Small intestine (tissue), 7 donors: ENCODE data around the gene C10orf143. TPM values are rescaled to one million over a fixed set of nuclear protein-coding genes. Genes with fewer than 3 reads are reported as not detected.

Experiments
- DNase-seq, 2 donors: peaks; one replicate each; pipeline versions ENCODE4 v3.0.0 to v3.0.0-alpha.2; 2013
- FAIRE-seq: peaks from 2 replicates; lab custom pipeline; 2012; peaks lifted over from hg19 to GRCh38; lab: Jason Lieb, UNC
- H3K27ac ChIP-seq, 3 donors: one replicate each; pipeline ENCODE4 v1.5.1; 2013; ENCODE audit warnings: low read length in 2 of 3, mild to moderate bottlenecking in 2 of 3, control low read depth in 1 of 3, inconsistent platforms in 1 of 3, low read depth in 1 of 3, moderate library complexity in 1 of 3
- H3K27me3 ChIP-seq, 3 donors: one replicate each; pipeline ENCODE4 v1.6.1; 2013; ENCODE audit warnings: low read length in 3 of 3, inconsistent platforms in 1 of 3; ENCODE audit not compliant: control insufficient read depth in 3 of 3, insufficient read depth in 3 of 3
- H3K36me3 ChIP-seq, 3 donors: one replicate each; pipeline ENCODE4 v1.6.1; 2013; ENCODE audit warnings: low read length in 3 of 3, inconsistent platforms in 1 of 3, low read depth in 1 of 3, mild to moderate bottlenecking in 1 of 3, moderate library complexity in 1 of 3; ENCODE audit not compliant: control insufficient read depth in 3 of 3, insufficient read depth in 2 of 3
- H3K4me1 ChIP-seq, 3 donors: one replicate each; pipeline ENCODE4 v1.6.1; 2013; ENCODE audit warnings: low read length in 2 of 3, inconsistent platforms in 1 of 3, low read depth in 1 of 3, mild to moderate bottlenecking in 1 of 3, moderate library complexity in 1 of 3; ENCODE audit not compliant: control insufficient read depth in 3 of 3, insufficient read depth in 2 of 3
- H3K4me3 ChIP-seq, 3 donors: one replicate each; pipeline ENCODE4 v1.5.1; 2013; ENCODE audit warnings: low read length in 3 of 3, control low read depth in 1 of 3, inconsistent platforms in 1 of 3, low read depth in 1 of 3, mild to moderate bottlenecking in 1 of 3, moderate library complexity in 1 of 3
- H3K9me3 ChIP-seq, 2 donors: one replicate each; pipeline ENCODE4 v1.6.1; 2013; ENCODE audit warnings: low read depth in 1 of 2, low read length in 1 of 2; ENCODE audit not compliant: control insufficient read depth in 2 of 2, insufficient read depth in 1 of 2
- WGBS, 3 donors: extraction: QIAGEN DNeasy Blood & Tissue Kit; methylation state at CpG; one replicate each; pipeline ENCODE4 v1.1.7; 2013; 5-methylcytosine and 5-hydroxymethylcytosine counted together
- polyA plus RNA-seq, 4 donors: library from polyadenylated mRNA; stranded (reverse) in 3 of 4; unstranded in 1 of 4; fragments of 200-250 nt in 3 of 4; fragments of 120-200 nt in 1 of 4; gene quantifications; one replicate each; pipeline versions ENCODE4 v1.2.1 to v1.2.3, GENCODE V29; 2013
- donor health status: healthy with polysubstance abuse.
- donor health status: control.
- donor health status: control.
- donor health status: Bipolar disorder and iron deficiency.
- donor health status: healthy.

The C10orf143 gene
- polyA plus RNA-seq, 4 donors = 3.7 to 8.1 (median 5.8) TPM

DNA sequence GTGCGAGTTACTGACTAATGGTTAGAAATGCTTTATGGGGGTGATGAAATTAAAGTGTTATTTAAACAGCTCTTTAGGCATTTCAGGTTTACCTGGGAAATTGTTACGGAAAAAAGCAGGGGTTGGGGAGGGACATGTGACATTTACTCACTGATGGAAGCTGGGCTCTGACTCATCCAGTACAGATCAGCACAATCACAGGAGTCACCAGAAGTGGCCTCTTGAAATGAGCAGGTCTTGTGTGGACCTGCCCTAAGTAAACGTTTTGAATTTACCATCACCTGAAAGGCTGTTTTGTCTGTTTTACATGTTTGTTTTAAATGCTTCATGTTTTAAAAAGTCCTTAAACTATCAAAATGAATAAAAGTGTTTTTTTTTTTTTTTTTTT is 27.8 kb upstream of the C10orf143 start:
- Histone ChIP-seq H3K4me1 (peaks cover 2 to 21% (median 8%) of the 10 kb centered on the region in 3 donors), H3K4me3 (no peak overlapping the region), H3K9me3 (no peaks in the 10 kb centered on the region), H3K27me3 (no peaks in the 10 kb centered on the region), H3K36me3 (peaks cover 0 to 19% (median 0%) of the 10 kb centered on the region in 3 donors), H3K27ac (peak overlapping the region in 1 of 3 donors; percentile 40)
- no peak for FAIRE-seq
- 46 to 61% (median 53%) methylated on average over 3 of the region's 3 CpGs for WGBS, 3 donors
- peak; percentile 55 to 78 for DNase-seq

DNA sequence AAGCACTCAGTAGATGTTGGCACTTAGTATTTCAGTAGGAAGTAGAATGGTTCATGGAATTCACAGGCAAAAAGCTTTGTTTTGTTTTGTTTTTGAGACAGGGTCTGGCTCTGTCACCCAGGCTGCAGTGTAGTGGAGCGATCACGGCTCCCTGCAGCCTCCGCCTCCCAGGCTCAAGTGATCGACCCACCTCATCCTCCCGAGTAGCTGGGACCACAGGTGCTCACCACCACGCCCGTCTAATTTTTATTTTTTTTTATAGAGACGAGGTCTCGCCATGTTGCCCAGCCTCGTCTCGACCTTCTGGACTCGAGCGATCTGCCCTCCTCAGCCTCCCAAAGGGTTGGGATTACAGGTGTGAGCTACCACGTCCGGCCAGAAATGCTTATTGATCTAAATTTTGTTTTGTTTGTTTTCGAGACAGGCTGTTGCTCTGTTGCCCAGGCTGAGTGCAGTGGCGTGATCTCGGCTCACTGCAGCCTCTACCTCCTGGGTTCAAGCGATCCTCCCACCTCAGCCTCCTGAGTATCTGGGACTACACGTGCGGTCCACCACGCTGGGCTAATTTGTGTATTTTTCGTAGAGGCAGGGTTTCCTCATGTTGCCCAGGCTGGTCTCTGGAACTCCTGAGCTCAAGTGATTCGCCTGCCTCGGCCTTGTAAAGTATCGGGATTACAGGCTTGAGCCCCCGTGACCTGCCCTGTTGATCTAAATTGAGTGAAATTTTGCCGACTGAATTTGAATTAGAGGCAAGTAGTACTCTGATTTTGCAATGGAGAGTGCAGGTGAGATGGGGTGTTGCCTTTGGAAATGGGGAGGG is 27.2 kb upstream of the C10orf143 start:
- FAIRE-seq (no peak), DNase-seq (no peak)
- H3K36me3 ChIP-seq = peaks cover 0 to 17% (median 0%) of the 10 kb centered on the region in 3 donors
- H3K27me3 ChIP-seq = no peaks in the 10 kb centered on the region
- WGBS, 3 donors = 82 to 89% (median 89%) methylated on average over 28 of the region's 28 CpGs
- no peaks in the 10 kb centered on the region for H3K9me3 ChIP-seq
- H3K4me1 ChIP-seq = peaks cover 2 to 21% (median 8%) of the 10 kb centered on the region in 3 donors
- H3K27ac ChIP-seq = peak overlapping the region in 1 of 3 donors; percentile 40
- peak overlapping the region in 2 of 3 donors; percentile 65 to 98 for H3K4me3 ChIP-seq

DNA sequence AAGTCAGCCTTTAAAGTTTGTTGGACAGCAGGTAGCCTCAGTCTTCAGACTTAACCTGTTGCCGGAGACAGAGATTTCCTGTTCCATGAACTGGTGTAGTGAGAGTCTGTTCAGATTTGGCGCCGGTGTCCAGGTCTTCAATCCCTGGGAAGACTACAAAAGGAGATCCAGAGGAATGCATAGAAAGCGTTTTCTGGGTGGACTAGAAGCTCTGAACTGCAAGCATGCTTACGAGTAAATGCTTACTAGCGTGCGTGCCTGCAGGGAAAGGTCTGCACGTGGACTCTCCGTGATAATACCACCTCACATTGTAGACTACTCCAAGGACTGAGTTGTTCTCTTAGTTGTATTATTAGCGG is 26.4 kb upstream of the C10orf143 start:
- FAIRE-seq (no peak), DNase-seq (peak; percentile 12 to 60)
- peak overlapping the region; percentile 27 to 94 (median 69) for H3K27ac ChIP-seq
- H3K4me3 ChIP-seq = peak overlapping the region; percentile 65 to 98 (median 96)
- H3K36me3 ChIP-seq = peaks cover 0 to 15% (median 0%) of the 10 kb centered on the region in 3 donors
- peaks cover 2 to 21% (median 8%) of the 10 kb centered on the region in 3 donors for H3K4me1 ChIP-seq
- no peaks in the 10 kb centered on the region for H3K9me3 ChIP-seq
- no peaks in the 10 kb centered on the region for H3K27me3 ChIP-seq
- 1 to 3% (median 1%) methylated on average over 10 of the region's 10 CpGs for WGBS, 3 donors

DNA sequence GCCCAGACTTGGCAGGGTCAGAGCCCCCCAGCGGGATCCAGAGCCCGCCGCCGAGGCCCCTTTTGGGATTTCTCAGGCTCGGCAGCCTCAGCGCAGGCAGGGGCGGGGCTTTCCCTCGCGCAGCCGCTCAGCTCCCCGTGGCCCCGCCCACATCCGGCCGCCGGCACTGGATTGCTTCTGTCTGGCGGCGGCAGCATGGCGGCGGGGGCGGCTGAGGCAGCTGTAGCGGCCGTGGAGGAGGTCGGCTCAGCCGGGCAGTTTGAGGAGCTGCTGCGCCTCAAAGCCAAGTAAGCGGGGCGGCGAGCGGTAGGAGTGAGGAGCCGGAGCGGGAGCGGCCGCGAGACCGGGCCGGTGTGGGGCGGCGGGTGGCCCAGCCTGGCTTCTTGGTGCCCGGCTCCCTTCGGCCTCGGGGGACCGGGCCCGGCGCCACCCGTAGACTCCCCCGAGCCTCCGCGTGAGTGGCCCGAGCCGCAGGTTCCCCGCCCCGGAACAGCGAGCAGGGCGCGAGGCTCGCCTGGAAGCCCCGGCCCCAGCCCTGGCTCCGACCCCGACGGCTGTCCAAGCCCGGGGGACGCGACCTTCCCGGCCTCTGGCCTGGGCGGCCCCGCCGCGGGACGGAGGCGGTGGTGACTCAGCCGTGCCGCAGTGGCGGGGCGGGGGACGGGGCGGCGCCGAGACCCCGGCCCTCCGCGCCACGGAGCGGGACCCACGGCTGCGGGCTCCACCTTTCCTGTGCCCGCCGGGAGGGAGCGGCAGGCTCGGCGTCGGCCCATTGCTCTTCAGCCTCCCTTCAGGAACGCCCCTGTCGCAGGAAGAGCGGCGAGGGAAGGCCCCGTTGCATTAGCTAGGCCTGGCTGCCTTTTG is 25.8 kb upstream of the C10orf143 start, which contains the start of gene GLRX3:
GLRX3 (plus strand) TSS at position 166 of the 864 bp plus-strand sequence; CDS start at position 196, 30 bp downstream.
- peak within 1 kb of the TSS; percentile 65 to 98 (median 96) for H3K4me3 ChIP-seq
- FAIRE-seq = no peak
- WGBS, 3 donors = 1% methylated on average over 48 to 96 of the region's 96 CpGs
- no peaks in the 10 kb centered on the region for H3K9me3 ChIP-seq
- H3K4me1 ChIP-seq = peaks cover 2 to 21% (median 8%) of the 10 kb centered on the region in 3 donors
- DNase-seq = peak; percentile 82 to 95
- H3K36me3 ChIP-seq = peaks cover 0 to 10% (median 0%) of the 10 kb centered on the region in 3 donors
- peaks cover 0 to 1% (median 0%) of the 10 kb centered on the region in 3 donors for H3K27me3 ChIP-seq
- peak within 1 kb of the TSS; percentile 58 to 94 (median 69) for H3K27ac ChIP-seq

DNA sequence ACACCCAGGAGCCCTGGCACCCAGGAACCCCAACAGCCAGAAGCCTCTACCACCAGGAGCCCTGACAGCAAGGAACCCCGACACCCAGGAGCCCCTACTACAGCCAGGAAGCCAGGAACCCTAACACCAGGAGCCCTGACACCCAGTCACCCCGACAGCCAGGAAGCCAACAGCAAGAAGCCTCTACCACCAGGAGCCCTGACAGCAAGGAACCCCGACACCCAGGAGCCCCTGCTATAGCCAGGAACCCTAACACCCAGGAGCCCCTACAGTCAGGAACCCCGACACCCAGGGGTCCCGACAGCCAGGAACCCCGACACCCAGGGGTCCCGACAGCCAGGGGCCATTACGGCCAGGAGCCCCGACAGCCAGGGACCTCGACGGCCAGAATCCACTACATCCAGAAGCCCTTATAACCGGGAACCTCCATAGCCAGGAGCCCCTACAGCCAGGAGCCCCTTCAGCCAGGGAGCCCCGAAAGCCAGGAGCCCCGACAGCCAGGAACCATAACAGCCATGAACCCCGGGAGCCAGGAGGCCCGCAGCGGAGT is 25.1 kb upstream of the C10orf143 start:
- FAIRE-seq = no peak

DNA sequence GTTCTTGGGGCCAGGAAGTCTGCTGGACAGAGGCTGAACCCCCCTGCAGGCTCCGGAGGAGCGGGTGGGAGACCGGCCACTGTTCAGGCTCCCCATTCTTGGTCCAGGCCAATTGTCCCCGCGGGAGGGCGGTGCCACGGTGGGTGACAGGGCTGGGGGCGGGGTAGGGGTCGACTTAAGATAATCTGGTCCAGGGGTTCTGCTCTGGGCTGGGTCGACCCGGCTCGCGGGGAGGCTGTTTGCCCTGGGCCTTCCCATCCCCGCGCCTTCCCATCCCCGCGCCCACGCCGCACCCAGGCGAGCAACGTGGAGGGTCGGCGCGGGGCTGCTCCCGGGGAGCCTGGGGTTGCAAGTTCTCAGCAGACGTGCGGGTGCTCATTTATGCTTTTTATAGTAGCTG is 18.3 kb upstream of the C10orf143 start:
- no peaks in the 10 kb centered on the region for H3K4me1 ChIP-seq
- no peaks in the 10 kb centered on the region for H3K9me3 ChIP-seq
- no peak overlapping the region for H3K4me3 ChIP-seq
- 30 to 38% (median 30%) methylated on average over 18 to 27 of the region's 27 CpGs for WGBS, 3 donors
- DNase-seq = no peak
- H3K27me3 ChIP-seq = peaks cover 0 to 16% (median 7%) of the 10 kb centered on the region in 3 donors
- H3K27ac ChIP-seq = no peak overlapping the region
- no peak for FAIRE-seq
- H3K36me3 ChIP-seq = no peaks in the 10 kb centered on the region

More for the DNA sequence above, 25.1 kb upstream of the C10orf143 start:
- H3K9me3 ChIP-seq = no peaks in the 10 kb centered on the region
- H3K36me3 ChIP-seq = peaks cover 0 to 8% (median 0%) of the 10 kb centered on the region in 3 donors
- H3K27ac ChIP-seq = peak overlapping the region in 2 of 3 donors; percentile 32 to 72
- DNase-seq = no peak
- H3K27me3 ChIP-seq = peaks cover 0 to 1% (median 0%) of the 10 kb centered on the region in 3 donors
- H3K4me3 ChIP-seq = peak overlapping the region; percentile 65 to 98 (median 96)
- peaks cover 2 to 21% (median 8%) of the 10 kb centered on the region in 3 donors for H3K4me1 ChIP-seq
- 10 to 20% (median 16%) methylated on average over 17 of the region's 17 CpGs for WGBS, 3 donors

DNA sequence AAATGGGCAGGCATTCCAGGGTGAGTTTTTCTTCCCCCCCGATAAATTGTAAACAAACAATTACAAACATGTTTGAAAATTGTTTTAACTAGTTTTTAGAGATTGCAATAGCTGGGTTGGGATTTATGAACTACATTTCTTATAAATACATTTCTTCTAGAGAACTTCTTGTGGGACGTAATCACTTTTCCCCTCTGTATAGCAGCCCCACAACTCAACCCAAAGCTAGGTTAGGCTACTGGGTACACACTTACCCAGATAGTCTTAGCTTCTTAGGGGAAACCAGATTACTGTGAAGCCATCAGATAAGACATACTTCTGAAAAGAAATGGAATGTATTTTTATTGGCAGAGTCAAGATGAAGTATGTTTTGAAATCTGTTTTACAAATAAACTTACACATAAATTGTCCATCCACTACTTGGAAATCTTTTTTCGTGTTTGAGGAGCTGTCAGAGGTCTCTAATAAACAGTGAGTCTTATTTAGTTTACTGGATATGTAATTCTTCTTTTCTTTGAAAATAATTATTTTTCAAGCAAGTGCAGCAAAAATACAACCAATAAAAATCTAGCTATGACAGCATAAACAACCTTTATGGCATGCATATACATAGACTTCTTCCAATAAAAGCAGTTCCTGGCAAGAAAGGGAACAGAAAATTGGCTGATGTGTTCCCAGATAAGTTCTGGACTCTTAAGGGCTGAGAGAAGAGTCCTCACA is 17.6 kb upstream of the C10orf143 start:
- Histone ChIP-seq H3K4me1 (no peaks in the 10 kb centered on the region), H3K36me3 (no peaks in the 10 kb centered on the region), H3K4me3 (no peak overlapping the region), H3K27me3 (peaks cover 0 to 16% (median 7%) of the 10 kb centered on the region in 3 donors), H3K9me3 (no peaks in the 10 kb centered on the region), H3K27ac (no peak overlapping the region)
- 39 to 41% (median 39%) methylated on average over 3 of the region's 3 CpGs for WGBS, 3 donors
- no peak for FAIRE-seq
- no peak for DNase-seq
